CD4-positive, alpha-beta T cell treated with Interleukin-6 at 100 ng/mL for 8 hours (primary cell): ENCODE results near the gene TACC2.

Source experiments
- DNase-seq: peaks from one replicate; pipeline ENCODE4 v3.0.0-alpha.2; 2020; ENCODE audit warnings: mixed read lengths, low spot score

The TACC2 gene

GRCh38 chr10:122168101-122168500 lies 179.1 kb downstream of the TACC2 start:
- DNase-seq, result no peak

GRCh38 chr10:122168598-122169394 lies 179.8 kb downstream of the TACC2 start:
- DNase-seq, result no peak

- DNase-seq, result no peak
Measured at GRCh38 chr10:122170802-122171201, 181.8 kb downstream of the TACC2 start.

GRCh38 chr10:122171302-122172075 lies 182.5 kb downstream of the TACC2 start:
- no peak for DNase-seq

GRCh38 chr10:122172361-122173008 lies 183.5 kb downstream of the TACC2 start:
- DNase-seq, result no peak

GRCh38 chr10:122173337-122173736 lies 184.4 kb downstream of the TACC2 start:
- DNase-seq, result no peak

GRCh38 chr10:122173766-122174435 lies 184.9 kb downstream of the TACC2 start:
- DNase-seq, result no peak

- DNase-seq, result no peak
Measured at GRCh38 chr10:122176232-122177213, 187.6 kb downstream of the TACC2 start.

GRCh38 chr10:122178655-122179054 lies 189.7 kb downstream of the TACC2 start:
- DNase-seq, result no peak

- DNase-seq, result no peak
Measured at GRCh38 chr10:122181041-122181732, 192.2 kb downstream of the TACC2 start.

GRCh38 chr10:122181876-122182275 lies 192.9 kb downstream of the TACC2 start:
- no peak for DNase-seq

- no peak for DNase-seq
Measured at GRCh38 chr10:122182308-122182707, 193.3 kb downstream of the TACC2 start.

GRCh38 chr10:122184254-122184653 lies 195.3 kb downstream of the TACC2 start:
- DNase-seq, result no peak

GRCh38 chr10:122185643-122186042 lies 196.7 kb downstream of the TACC2 start:
- no peak for DNase-seq

- DNase-seq, result no peak
Measured at GRCh38 chr10:122186816-122187810, 198.2 kb downstream of the TACC2 start.

- DNase-seq, result no peak
Measured at GRCh38 chr10:122188706-122189105, 199.7 kb downstream of the TACC2 start.

- no peak for DNase-seq
Measured at GRCh38 chr10:122189185-122189584, 200.2 kb downstream of the TACC2 start.

GRCh38 chr10:122190176-122190943 lies 201.4 kb downstream of the TACC2 start:
- no peak for DNase-seq
